AG04449 (cell line): Measurements from ENCODE around the gene CHCHD3.

ENCODE experiments used
- CTCF ChIA-PET: fragments of 350-600 bp; formaldehyde crosslinking; extraction: SDS; loops from one replicate; lab custom pipeline; 2021; ENCODE audit warnings: antibody characterized with exemption; lab: Yijun Ruan, JAX
- POLR2A ChIA-PET: fragments of 400-600, 350-600 bp; formaldehyde crosslinking; extraction: SDS; loops from one replicate; lab custom pipeline; 2020; ENCODE audit warnings: antibody characterized with exemption, inconsistent platforms; lab: Yijun Ruan, JAX
- DNase-seq: peaks from one replicate; pipeline ENCODE4 v3.0.0-alpha.2; 2010; ENCODE audit warnings: low read depth, low spot score
- H3K4me3 ChIP-seq: 2 replicates; pipeline ENCODE4 v1.5.1; 2011; ENCODE audit warnings: low read depth, mild to moderate bottlenecking, control low read depth, low read length
- TF ChIP-seq, protein P1 (sequence below): IDR thresholded peaks from one replicate; pipeline ENCODE4 v1.5.1; 2011; ENCODE audit warnings: mild to moderate bottlenecking, moderate library complexity, low read length, control low read depth, inconsistent platforms; ENCODE audit not compliant: insufficient read depth; ENCODE audit errors: missing control alignments

Gene CHCHD3

DNA sequence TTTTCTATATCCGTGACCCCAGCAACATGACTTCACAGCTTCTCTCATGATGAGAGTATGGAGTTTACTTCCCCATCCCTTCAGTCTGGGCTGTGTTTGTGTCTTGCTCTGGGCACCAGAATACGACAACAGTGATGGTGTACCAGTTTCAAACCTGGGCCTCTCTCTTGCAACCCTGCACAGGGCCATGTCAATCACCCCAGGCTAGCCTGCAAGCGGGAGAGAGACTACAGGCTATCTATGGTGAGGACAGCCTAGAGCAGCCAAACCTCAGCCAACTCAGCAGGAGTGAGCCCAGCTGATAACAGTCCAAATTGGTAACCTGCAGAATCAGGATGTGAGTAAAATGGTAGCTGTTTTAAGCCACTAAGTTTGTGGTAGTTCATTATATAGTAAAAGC is 235.8 kb downstream of the CHCHD3 start:
- DNase-seq = no peak
- POLR2A ChIA-PET = no interaction called here
- CTCF ChIA-PET = interaction anchor here (1.5 kb wide), 1 partner anchor 29 kb away, joined by 5 read pairs; no protein-coding TSS in a partner anchor
- H3K4me3 ChIP-seq = no peak overlapping the region
- TF ChIP-seq, protein P1, sequence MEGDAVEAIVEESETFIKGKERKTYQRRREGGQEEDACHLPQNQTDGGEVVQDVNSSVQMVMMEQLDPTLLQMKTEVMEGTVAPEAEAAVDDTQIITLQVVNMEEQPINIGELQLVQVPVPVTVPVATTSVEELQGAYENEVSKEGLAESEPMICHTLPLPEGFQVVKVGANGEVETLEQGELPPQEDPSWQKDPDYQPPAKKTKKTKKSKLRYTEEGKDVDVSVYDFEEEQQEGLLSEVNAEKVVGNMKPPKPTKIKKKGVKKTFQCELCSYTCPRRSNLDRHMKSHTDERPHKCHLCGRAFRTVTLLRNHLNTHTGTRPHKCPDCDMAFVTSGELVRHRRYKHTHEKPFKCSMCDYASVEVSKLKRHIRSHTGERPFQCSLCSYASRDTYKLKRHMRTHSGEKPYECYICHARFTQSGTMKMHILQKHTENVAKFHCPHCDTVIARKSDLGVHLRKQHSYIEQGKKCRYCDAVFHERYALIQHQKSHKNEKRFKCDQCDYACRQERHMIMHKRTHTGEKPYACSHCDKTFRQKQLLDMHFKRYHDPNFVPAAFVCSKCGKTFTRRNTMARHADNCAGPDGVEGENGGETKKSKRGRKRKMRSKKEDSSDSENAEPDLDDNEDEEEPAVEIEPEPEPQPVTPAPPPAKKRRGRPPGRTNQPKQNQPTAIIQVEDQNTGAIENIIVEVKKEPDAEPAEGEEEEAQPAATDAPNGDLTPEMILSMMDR = no peak

DNA sequence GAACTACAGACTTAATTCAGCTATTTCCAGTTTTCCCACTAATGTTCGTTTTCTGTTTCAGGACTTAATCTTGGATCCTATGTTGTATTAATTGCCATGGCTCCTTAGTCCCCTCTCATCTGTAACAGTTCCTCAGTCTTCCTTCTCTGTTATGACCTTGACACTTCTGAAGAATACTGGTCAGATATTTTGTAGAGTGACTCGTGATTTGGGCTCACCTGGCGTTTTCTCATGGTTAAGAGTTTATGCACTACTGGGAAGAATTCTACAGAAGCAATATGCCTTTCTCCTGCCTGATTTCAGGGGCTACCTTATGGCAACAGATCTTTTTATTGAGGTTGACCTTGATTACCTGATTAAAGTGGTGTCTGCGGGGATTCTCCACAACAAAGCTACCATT is 239.4 kb downstream of the CHCHD3 start:
- ChIA-PET CTCF (no interaction called here), POLR2A (no interaction called here)
- DNase-seq = no peak
- TF ChIP-seq, protein P1 = no peak
- H3K4me3 ChIP-seq = no peak overlapping the region

- DNase-seq = no peak
- ChIA-PET POLR2A (no interaction called here), CTCF (no interaction called here)
- TF ChIP-seq, protein P1 = no peak
- H3K4me3 ChIP-seq = no peak overlapping the region
These were observed 241.7 kb downstream of the CHCHD3 start for GRCh38 chr7:132840199-132840598.

DNA sequence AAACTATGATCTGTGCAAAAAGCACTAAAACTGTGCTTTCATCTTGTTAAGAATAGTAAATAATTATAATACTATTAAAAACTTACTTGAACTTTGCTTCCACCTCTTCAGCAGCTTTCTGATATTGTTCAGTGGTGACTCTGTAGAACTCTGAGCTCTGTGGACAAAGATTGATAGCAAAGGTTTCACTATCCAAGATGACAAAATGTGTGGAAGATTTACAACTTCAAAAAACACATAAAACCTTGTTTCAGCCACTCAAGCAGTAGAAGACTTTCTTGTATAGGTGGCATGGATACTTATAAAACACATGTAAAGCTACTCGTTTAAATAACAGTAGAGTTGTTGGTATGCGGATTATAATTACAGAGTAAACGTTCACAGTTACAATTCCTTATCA is 243.6 kb downstream of the CHCHD3 start:
- H3K4me3 ChIP-seq = no peak overlapping the region
- DNase-seq = no peak
- ChIA-PET POLR2A (no interaction called here), CTCF (interaction anchor here (1.0 to 1.1 kb wide), 2 partner anchors 10 to 139 kb away, joined by 3 read pairs; no protein-coding TSS in a partner anchor)
- TF ChIP-seq, protein P1 = no peak

- DNase-seq = no peak
- no peak overlapping the region for H3K4me3 ChIP-seq
- CTCF ChIA-PET = interaction anchor here (1.1 kb wide), 1 partner anchor 11 kb away, joined by 3 read pairs; no protein-coding TSS in a partner anchor
- POLR2A ChIA-PET = no interaction called here
- TF ChIP-seq, protein P1 = no peak
These were observed 244.4 kb downstream of the CHCHD3 start for GRCh38 chr7:132837529-132837928.

DNA sequence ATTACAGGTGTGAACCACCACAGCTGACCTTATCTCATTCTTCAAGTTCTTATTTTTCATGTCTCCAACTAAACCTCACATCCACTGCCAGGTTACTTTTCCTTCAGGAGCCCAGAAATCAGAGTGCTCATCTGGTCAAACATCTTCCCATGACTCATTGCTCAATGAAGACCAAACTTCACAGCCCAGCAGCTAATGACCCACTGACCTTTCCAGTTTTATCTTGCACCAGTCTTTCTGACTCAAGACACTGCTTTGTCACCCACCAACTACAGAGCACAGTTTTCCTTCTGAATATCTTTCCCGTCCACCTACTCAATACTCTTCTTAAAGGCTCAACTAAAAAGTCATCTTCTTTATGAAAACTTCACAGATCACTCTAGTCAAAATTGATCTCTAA is 245.1 kb downstream of the CHCHD3 start:
- H3K4me3 ChIP-seq = no peak overlapping the region
- DNase-seq = no peak
- TF ChIP-seq, protein P1 = no peak
- ChIA-PET CTCF (no interaction called here), POLR2A (no interaction called here)
